Endodermal cell (in vitro differentiated cells): ENCODE measurements around the gene R3HCC1L. TPM values are rescaled to one million over a fixed set of nuclear protein-coding genes. Genes with fewer than 3 reads are reported as not detected.

Experiments
- DNase-seq: peaks from one replicate; pipeline ENCODE4 v3.0.0-alpha.2; 2017
- H3K27ac ChIP-seq: 2 replicates; pipeline ENCODE4 v1.5.1; 2013; ENCODE audit warnings: mild to moderate bottlenecking, low read depth, low read length, moderate library complexity
- H3K27me3 ChIP-seq: 2 replicates; pipeline ENCODE4 v1.6.1; 2013; ENCODE audit warnings: mild to moderate bottlenecking, low read length, moderate library complexity; ENCODE audit not compliant: insufficient read depth, control insufficient read depth, poor library complexity, severe bottlenecking
- H3K36me3 ChIP-seq: 2 replicates; pipeline ENCODE4 v1.7.0; 2013; ENCODE audit warnings: mild to moderate bottlenecking, low read length, moderate library complexity; ENCODE audit not compliant: control insufficient read depth, insufficient read depth
- H3K4me1 ChIP-seq: one replicate; pipeline ENCODE4 v1.7.0; 2013; ENCODE audit warnings: low read length; ENCODE audit not compliant: control insufficient read depth, insufficient read depth
- H3K4me3 ChIP-seq: 2 replicates; pipeline ENCODE4 v1.5.1; 2013; ENCODE audit warnings: mild to moderate bottlenecking, low read length, moderate library complexity
- H3K9ac ChIP-seq: 2 replicates; pipeline ENCODE4 v1.6.1; 2013; ENCODE audit warnings: mild to moderate bottlenecking, low read length, moderate library complexity; ENCODE audit not compliant: poor library complexity, severe bottlenecking; ENCODE audit errors: extremely low read depth
- H3K9me3 ChIP-seq: 2 replicates; pipeline ENCODE4 v1.6.1; 2013; ENCODE audit warnings: mild to moderate bottlenecking, low read length, moderate library complexity; ENCODE audit not compliant: control insufficient read depth
- H3K27ac Mint-ChIP-seq: 2 replicates; pipeline ENCODE4 v1.8.0; 2020; ENCODE audit warnings: mixed read lengths
- H3K27me3 Mint-ChIP-seq: 2 replicates; pipeline ENCODE4 v1.8.0; 2021; ENCODE audit warnings: mild to moderate bottlenecking, mixed read lengths; ENCODE audit not compliant: insufficient read depth
- H3K36me3 Mint-ChIP-seq: 2 replicates; pipeline ENCODE4 v1.8.0; 2020; ENCODE audit warnings: low read depth, mixed read lengths
- H3K4me1 Mint-ChIP-seq: 2 replicates; pipeline ENCODE4 v1.8.0; 2020; ENCODE audit warnings: mixed read lengths
- H3K4me3 Mint-ChIP-seq: 2 replicates; pipeline ENCODE4 v1.8.0; 2020; ENCODE audit warnings: mild to moderate bottlenecking, moderate library complexity, mixed read lengths
- H3K9me3 Mint-ChIP-seq: 2 replicates; pipeline ENCODE4 v1.8.0; 2020; ENCODE audit warnings: mild to moderate bottlenecking, mixed read lengths
- CTCF ChIP-seq: fragments of 200-600 bp; sonication (generic); conservative IDR thresholded peaks from 2 replicates; pipeline ENCODE4 v1.5.0; 2021; ENCODE audit warnings: antibody characterized with exemption, mild to moderate bottlenecking
- WGBS, 2 experiments: methylation state at CpG; one replicate each; pipeline versions ENCODE4 v1.1.5 to v1.1.7; 2013; ENCODE audit warnings: missing lambda C conversion rate in 2 of 2, mixed read lengths in 1 of 2; ENCODE audit not compliant: insufficient coverage in 1 of 2, insufficient read length in 1 of 2; 5-methylcytosine and 5-hydroxymethylcytosine counted together
- total RNA-seq, 2 donors: library from RNA; stranded (reverse); fragmentation: NEBNext Ultra II Directional in 1 of 2; extraction: Animal tissue kit (Norgen Biotek cat#: 25700) in 1 of 2; gene quantifications; 2 replicates in 1 of 2; 3 replicates in 1 of 2; pipeline ENCODE4 v1.2.1, GENCODE V29; 2021

R3HCC1L gene
- total RNA-seq, 2 donors from 2014 or later, result 16.1 to 18.1 TPM

DNA sequence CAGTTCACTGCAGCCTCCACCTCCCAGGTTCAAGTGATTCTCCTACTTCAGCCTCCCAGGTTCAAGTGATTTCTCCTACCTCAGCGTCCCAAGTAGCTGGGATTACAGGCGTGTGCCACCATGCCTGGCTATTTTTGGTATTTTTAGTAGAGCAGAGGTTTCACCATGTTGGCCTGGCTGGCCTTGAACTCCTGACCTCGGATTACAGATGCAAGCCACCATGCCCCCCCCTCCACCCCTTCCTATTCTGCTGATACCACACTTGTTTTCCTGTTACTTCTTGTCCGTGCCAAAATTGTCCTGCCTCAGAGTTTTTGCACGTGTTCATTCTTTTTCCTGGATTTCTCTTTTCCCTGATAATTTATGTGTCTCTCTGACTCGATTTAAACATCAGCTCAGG, 62.5 kb downstream of the R3HCC1L start:
- H3K27ac ChIP-seq, result no peak overlapping the region
- H3K27me3 ChIP-seq, result no peaks in the 10 kb centered on the region
- H3K36me3 ChIP-seq, result no peaks in the 10 kb centered on the region
- H3K27ac Mint-ChIP-seq, result no peak overlapping the region
- peaks cover 17% of the 10 kb centered on the region for H3K36me3 Mint-ChIP-seq
- peaks cover 2% of the 10 kb centered on the region for H3K9me3 Mint-ChIP-seq
- H3K4me3 Mint-ChIP-seq, result no peak overlapping the region
- no peak overlapping the region for H3K4me3 ChIP-seq
- no peak for TF ChIP-seq CTCF
- H3K4me1 Mint-ChIP-seq, result peaks cover 4% of the 10 kb centered on the region
- no peak overlapping the region for H3K9ac ChIP-seq
- peaks cover 3% of the 10 kb centered on the region for H3K4me1 ChIP-seq
- DNase-seq, result no peak
- H3K27me3 Mint-ChIP-seq, result no peaks in the 10 kb centered on the region
- peaks cover 8% of the 10 kb centered on the region for H3K9me3 ChIP-seq
- WGBS, 2 experiments, result 94 to 98% methylated on average over 5 to 6 of the region's 6 CpGs

- H3K36me3 ChIP-seq, result no peaks in the 10 kb centered on the region
- H3K4me1 Mint-ChIP-seq, result peaks cover 4% of the 10 kb centered on the region
- H3K9me3 Mint-ChIP-seq, result no peaks in the 10 kb centered on the region
- no peak for DNase-seq
- WGBS, 2 experiments, result 91 to 94% methylated on average over 4 to 5 of the region's 5 CpGs
- H3K4me3 Mint-ChIP-seq, result no peak overlapping the region
- H3K27me3 ChIP-seq, result no peaks in the 10 kb centered on the region
- no peaks in the 10 kb centered on the region for H3K36me3 Mint-ChIP-seq
- no peak overlapping the region for H3K27ac ChIP-seq
- H3K4me3 ChIP-seq, result no peak overlapping the region
- no peaks in the 10 kb centered on the region for H3K9me3 ChIP-seq
- peaks cover 3% of the 10 kb centered on the region for H3K4me1 ChIP-seq
- no peaks in the 10 kb centered on the region for H3K27me3 Mint-ChIP-seq
- no peak for TF ChIP-seq CTCF
- H3K9ac ChIP-seq, result no peak overlapping the region
- H3K27ac Mint-ChIP-seq, result no peak overlapping the region
Measured at GRCh38 chr10:98201760-98202159, 67.3 kb downstream of the R3HCC1L start.

DNA sequence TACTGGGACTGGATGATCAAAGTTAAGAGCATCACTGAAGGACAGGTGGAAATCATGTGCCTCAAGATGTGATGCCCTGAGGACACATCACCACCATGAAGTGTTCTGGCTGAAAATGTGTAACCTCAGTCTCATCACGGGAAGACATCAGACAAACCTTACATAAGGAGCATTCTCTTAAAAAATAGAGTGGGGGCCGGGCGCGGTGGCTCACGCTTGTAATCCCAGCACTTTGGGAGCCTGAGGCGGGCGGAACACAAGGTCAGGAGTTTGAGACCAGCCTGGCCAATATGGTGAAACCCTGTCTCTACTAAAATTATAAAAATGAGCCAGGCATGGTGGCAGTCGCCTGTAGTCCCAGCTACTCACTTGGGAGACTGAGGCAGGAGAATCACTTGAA, 67.9 kb downstream of the R3HCC1L start:
- H3K9ac ChIP-seq, result no peak overlapping the region
- H3K4me3 Mint-ChIP-seq, result no peak overlapping the region
- no peak overlapping the region for H3K27ac Mint-ChIP-seq
- H3K27me3 ChIP-seq, result no peaks in the 10 kb centered on the region
- no peaks in the 10 kb centered on the region for H3K27me3 Mint-ChIP-seq
- H3K9me3 ChIP-seq, result no peaks in the 10 kb centered on the region
- WGBS, 2 experiments, result 80 to 93% methylated on average over 2 to 8 of the region's 8 CpGs
- TF ChIP-seq CTCF, result no peak
- H3K9me3 Mint-ChIP-seq, result no peaks in the 10 kb centered on the region
- DNase-seq, result no peak
- no peak overlapping the region for H3K4me3 ChIP-seq
- peaks cover 3% of the 10 kb centered on the region for H3K4me1 ChIP-seq
- H3K36me3 Mint-ChIP-seq, result no peaks in the 10 kb centered on the region
- H3K27ac ChIP-seq, result no peak overlapping the region
- no peaks in the 10 kb centered on the region for H3K36me3 ChIP-seq
- peaks cover 4% of the 10 kb centered on the region for H3K4me1 Mint-ChIP-seq
